Naive thymus-derived CD8-positive, alpha-beta T cell (primary cell): ENCODE results near the gene VTI1A. TPM values are rescaled to one million over a fixed set of nuclear protein-coding genes. Genes with fewer than 3 reads are reported as not detected.

Experiments used
- ATAC-seq, 2 donors: fragments of 150-1000 bp; cut with Tn5 transposase in 1 of 2; sonication (Bioruptor Pico), chemical (Tn5 transposase) in 1 of 2; 1 replicate in 1 of 2; 2 replicates in 1 of 2; pipeline ENCODE4 v1.10.0; 2021; ENCODE audit warnings: mild to moderate bottlenecking in 2 of 2, moderate library complexity in 2 of 2
- POLR2A ChIA-PET: fragments of 350-600 bp; sonication (Branson Sonifier 250); formaldehyde crosslinking; loops from one replicate; lab custom pipeline; 2021; ENCODE audit warnings: antibody characterized with exemption; lab: Charles Lee
- DNase-seq, 10 donors: peaks; one replicate each; pipeline versions ENCODE4 v3.0.0 to v3.0.0-alpha.2; 2020 to 2022
- H3K27ac Mint-ChIP-seq, 10 donors: one replicate each; pipeline ENCODE4 v1.8.0; 2020 to 2022; ENCODE audit warnings: mild to moderate bottlenecking in 10 of 10, mixed read lengths in 10 of 10, moderate library complexity in 4 of 10, inconsistent platforms in 1 of 10
- H3K27me3 Mint-ChIP-seq, 5 donors: one replicate each; pipeline ENCODE4 v1.8.0; 2021 to 2022; ENCODE audit warnings: mixed read lengths in 5 of 5
- H3K36me3 Mint-ChIP-seq, 3 donors: one replicate each; pipeline ENCODE4 v1.8.0; 2020 to 2022; ENCODE audit warnings: mixed read lengths in 3 of 3, mild to moderate bottlenecking in 2 of 3, inconsistent platforms in 1 of 3
- H3K4me1 Mint-ChIP-seq, 4 donors: one replicate each; pipeline ENCODE4 v1.8.0; 2021 to 2022; ENCODE audit warnings: mixed read lengths in 4 of 4
- H3K4me3 Mint-ChIP-seq, 10 donors: one replicate each; pipeline ENCODE4 v1.8.0; 2020 to 2022; ENCODE audit warnings: mild to moderate bottlenecking in 10 of 10, mixed read lengths in 10 of 10, moderate library complexity in 6 of 10, inconsistent platforms in 1 of 10
- H3K9me3 Mint-ChIP-seq, 9 donors: one replicate each; pipeline ENCODE4 v1.8.0; 2020 to 2022; ENCODE audit warnings: mixed read lengths in 9 of 9, mild to moderate bottlenecking in 3 of 9, inconsistent platforms in 1 of 9, moderate library complexity in 1 of 9
- polyA plus RNA-seq, 3 donors: library from polyadenylated mRNA; unstranded; fragments of 300-500 nt; fragmentation: Illumina TruSeq; gene quantifications; one replicate each; pipeline ENCODE4 v1.2.3, GENCODE V29; 2021
- total RNA-seq, 8 experiments: library from RNA in 2 of 8; stranded (reverse) in 2 of 8; gene quantifications; one replicate each; pipeline ENCODE4 v1.2.3 and lab custom pipeline; 2021 to 2026

The VTI1A gene
- total and polyA plus RNA-seq, 5 experiments from 2014 or later = 24.4 to 42.7 (median 30.2) TPM

GRCh38 chr10:112559349-112559748 lies 112.3 kb downstream of the VTI1A start:
- Mint-ChIP-seq H3K36me3 (peaks cover 0 to 1% (median 0%) of the 10 kb centered on the region in 3 donors), H3K9me3 (no peaks in the 10 kb centered on the region), H3K4me1 (peaks cover 12 to 27% (median 25%) of the 10 kb centered on the region in 4 donors), H3K27me3 (no peaks in the 10 kb centered on the region), H3K27ac (peak overlapping the region in 4 of 10 donors; percentile 1 to 47 (median 4)), H3K4me3 (peak overlapping the region in 8 of 10 donors; percentile 0 to 43 (median 12))
- POLR2A ChIA-PET = no interaction called here
- DNase-seq = peak in 3 of 10 donors; percentile 7 to 48 (median 21)
- peak in 1 of 2 donors; percentile 67 for ATAC-seq

GRCh38 chr10:112562122-112562521 lies 115.1 kb downstream of the VTI1A start:
- ATAC-seq = no peak
- no peaks in the 10 kb centered on the region for H3K36me3 Mint-ChIP-seq
- H3K4me1 Mint-ChIP-seq = peaks cover 12 to 27% (median 25%) of the 10 kb centered on the region in 4 donors
- H3K27me3 Mint-ChIP-seq = no peaks in the 10 kb centered on the region
- no peak overlapping the region for H3K27ac Mint-ChIP-seq
- H3K4me3 Mint-ChIP-seq = no peak overlapping the region
- H3K9me3 Mint-ChIP-seq = no peaks in the 10 kb centered on the region
- DNase-seq = no peak
- POLR2A ChIA-PET = no interaction called here

- DNase-seq = no peak
- no peaks in the 10 kb centered on the region for H3K36me3 Mint-ChIP-seq
- H3K4me3 Mint-ChIP-seq = no peak overlapping the region
- H3K9me3 Mint-ChIP-seq = no peaks in the 10 kb centered on the region
- H3K27me3 Mint-ChIP-seq = no peaks in the 10 kb centered on the region
- H3K4me1 Mint-ChIP-seq = peaks cover 8 to 18% (median 17%) of the 10 kb centered on the region in 4 donors
- no peak for ATAC-seq
- H3K27ac Mint-ChIP-seq = no peak overlapping the region
- POLR2A ChIA-PET = no interaction called here
Measured at GRCh38 chr10:112562809-112563663, 116.0 kb downstream of the VTI1A start.

- Mint-ChIP-seq H3K36me3 (no peaks in the 10 kb centered on the region), H3K4me1 (peaks cover 3 to 6% (median 5%) of the 10 kb centered on the region in 4 donors), H3K27ac (no peak overlapping the region), H3K4me3 (no peak overlapping the region), H3K9me3 (no peaks in the 10 kb centered on the region), H3K27me3 (no peaks in the 10 kb centered on the region)
- ATAC-seq (no peak), DNase-seq (no peak)
- POLR2A ChIA-PET = no interaction called here
Measured at GRCh38 chr10:112564337-112564736, 117.3 kb downstream of the VTI1A start.

- Mint-ChIP-seq H3K4me1 (no peaks in the 10 kb centered on the region), H3K9me3 (no peaks in the 10 kb centered on the region), H3K27ac (no peak overlapping the region), H3K4me3 (no peak overlapping the region), H3K27me3 (no peaks in the 10 kb centered on the region), H3K36me3 (no peaks in the 10 kb centered on the region)
- POLR2A ChIA-PET = no interaction called here
- DNase-seq (peak in 2 of 10 donors; percentile 6 to 11), ATAC-seq (no peak)
Measured at GRCh38 chr10:112565434-112566053, 118.5 kb downstream of the VTI1A start.

GRCh38 chr10:112570585-112570984 lies 123.6 kb downstream of the VTI1A start:
- no peak overlapping the region for H3K27ac Mint-ChIP-seq
- no peaks in the 10 kb centered on the region for H3K27me3 Mint-ChIP-seq
- H3K4me3 Mint-ChIP-seq = no peak overlapping the region
- no peaks in the 10 kb centered on the region for H3K9me3 Mint-ChIP-seq
- POLR2A ChIA-PET = no interaction called here
- peaks cover 0 to 2% (median 0%) of the 10 kb centered on the region in 4 donors for H3K4me1 Mint-ChIP-seq
- no peak for DNase-seq
- peaks cover 0 to 7% (median 2%) of the 10 kb centered on the region in 3 donors for H3K36me3 Mint-ChIP-seq
- ATAC-seq = no peak

- no peak overlapping the region for H3K4me3 Mint-ChIP-seq
Measured at GRCh38 chr10:112579578-112579977, 132.6 kb downstream of the VTI1A start.

GRCh38 chr10:112580267-112580666 lies 133.3 kb downstream of the VTI1A start:
- Mint-ChIP-seq H3K27ac (peak overlapping the region in 1 of 10 donors; percentile 31), H3K9me3 (no peaks in the 10 kb centered on the region), H3K36me3 (peaks cover 4 to 42% (median 42%) of the 10 kb centered on the region in 3 donors), H3K4me3 (no peak overlapping the region), H3K27me3 (no peaks in the 10 kb centered on the region), H3K4me1 (peaks cover 0 to 2% (median 0%) of the 10 kb centered on the region in 4 donors)
- no peak for ATAC-seq
- no peak for DNase-seq
- POLR2A ChIA-PET = no interaction called here

More at GRCh38 chr10:112579578-112579977, 132.6 kb downstream of the VTI1A start:
- ATAC-seq (no peak), DNase-seq (no peak)
- Mint-ChIP-seq H3K36me3 (peaks cover 4 to 40% (median 37%) of the 10 kb centered on the region in 3 donors), H3K4me1 (peaks cover 0 to 4% (median 0%) of the 10 kb centered on the region in 4 donors), H3K27me3 (no peaks in the 10 kb centered on the region), H3K9me3 (no peaks in the 10 kb centered on the region), H3K27ac (no peak overlapping the region)
- POLR2A ChIA-PET = no interaction called here

GRCh38 chr10:112581921-112582320 lies 134.9 kb downstream of the VTI1A start:
- Mint-ChIP-seq H3K4me1 (peaks cover 0 to 5% (median 0%) of the 10 kb centered on the region in 4 donors), H3K27ac (no peak overlapping the region), H3K4me3 (no peak overlapping the region), H3K27me3 (no peaks in the 10 kb centered on the region), H3K9me3 (no peaks in the 10 kb centered on the region), H3K36me3 (peaks cover 4 to 47% (median 45%) of the 10 kb centered on the region in 3 donors)
- ATAC-seq (no peak), DNase-seq (no peak)
- POLR2A ChIA-PET = no interaction called here

- DNase-seq (no peak), ATAC-seq (no peak)
- no peak overlapping the region for H3K27ac Mint-ChIP-seq
- no peaks in the 10 kb centered on the region for H3K9me3 Mint-ChIP-seq
- POLR2A ChIA-PET = no interaction called here
- peaks cover 4 to 44% (median 42%) of the 10 kb centered on the region in 3 donors for H3K36me3 Mint-ChIP-seq
- H3K4me3 Mint-ChIP-seq = no peak overlapping the region
- peaks cover 0 to 3% (median 0%) of the 10 kb centered on the region in 4 donors for H3K4me1 Mint-ChIP-seq
- H3K27me3 Mint-ChIP-seq = no peaks in the 10 kb centered on the region
Measured at GRCh38 chr10:112583236-112583939, 136.4 kb downstream of the VTI1A start.

- Mint-ChIP-seq H3K4me1 (peaks cover 0 to 3% (median 0%) of the 10 kb centered on the region in 4 donors), H3K9me3 (no peaks in the 10 kb centered on the region), H3K4me3 (no peak overlapping the region), H3K36me3 (peaks cover 2 to 42% (median 41%) of the 10 kb centered on the region in 3 donors), H3K27ac (no peak overlapping the region), H3K27me3 (no peaks in the 10 kb centered on the region)
- ATAC-seq = no peak
- POLR2A ChIA-PET = no interaction called here
- no peak for DNase-seq
Measured at GRCh38 chr10:112584276-112584675, 137.3 kb downstream of the VTI1A start.

- no peaks in the 10 kb centered on the region for H3K27me3 Mint-ChIP-seq
- POLR2A ChIA-PET = no interaction called here
- H3K4me3 Mint-ChIP-seq = no peak overlapping the region
- H3K36me3 Mint-ChIP-seq = peaks cover 7 to 39% (median 37%) of the 10 kb centered on the region in 3 donors
- DNase-seq (no peak), ATAC-seq (no peak)
- peaks cover 0 to under 1% (median 0%) of the 10 kb centered on the region in 9 donors for H3K9me3 Mint-ChIP-seq
- peaks cover 0 to 3% (median 0%) of the 10 kb centered on the region in 4 donors for H3K4me1 Mint-ChIP-seq
- no peak overlapping the region for H3K27ac Mint-ChIP-seq
Measured at GRCh38 chr10:112585126-112585525, 138.1 kb downstream of the VTI1A start.
